PC-9 (cell line): Measurements from ENCODE around the gene GJC1. TPM values are rescaled to one million over a fixed set of nuclear protein-coding genes. Genes with fewer than 3 reads are reported as not detected.

Experiments
- BruUV-seq: library from RNA; stranded (reverse); fragments of 400-500 nt; replicated peaks from 2 replicates; lab custom pipeline; 2021; lab: Mats Ljungman, UMichigan
- CTCF ChIA-PET: fragments of 300-600 bp; sonication (Branson Sonifier 250); formaldehyde crosslinking; loops from one replicate; lab custom pipeline; 2022; ENCODE audit warnings: antibody characterized with exemption; lab: Charles Lee
- POLR2A ChIA-PET: fragments of 300-600 bp; sonication (Branson Sonifier 250); formaldehyde crosslinking; loops from one replicate; lab custom pipeline; 2022; ENCODE audit warnings: antibody characterized with exemption; ENCODE audit not compliant: unreplicated experiment; lab: Charles Lee
- DNase-seq, 2 experiments: peaks; one replicate each; pipeline versions ENCODE4 v3.0.0 to v3.0.0-alpha.2; 2015 to 2022; ENCODE audit warnings: mixed read lengths in 1 of 2
- H2AFZ ChIP-seq: fragments of 200-600 bp; sonication (generic); 2 replicates; pipeline ENCODE4 v1.8.1; 2017; ENCODE audit warnings: antibody characterized with exemption
- H3F3A ChIP-seq: fragments of 200-600 bp; sonication (generic); 2 replicates; pipeline ENCODE4 v1.8.1; 2017; ENCODE audit warnings: antibody characterized with exemption, mild to moderate bottlenecking, low read depth; ENCODE audit not compliant: insufficient read depth
- H3K27ac ChIP-seq: fragments of 200-600 bp; sonication (generic); 2 replicates; pipeline ENCODE4 v1.6.1; 2016; ENCODE audit warnings: mixed run types
- H3K27me3 ChIP-seq: fragments of 200-600 bp; sonication (generic); 2 replicates; pipeline ENCODE4 v1.6.1; 2016; ENCODE audit warnings: low read depth, mixed run types; ENCODE audit not compliant: insufficient read depth
- H3K36me3 ChIP-seq: fragments of 200-600 bp; sonication (generic); 2 replicates; pipeline ENCODE4 v1.6.1; 2016; ENCODE audit warnings: low read depth, mixed run types
- H3K4me1 ChIP-seq: fragments of 200-600 bp; sonication (generic); replicated peaks from 2 replicates; pipeline ENCODE4 v1.6.1; 2016; ENCODE audit warnings: mixed run types; ENCODE audit not compliant: insufficient read depth
- H3K4me2 ChIP-seq: fragments of 200-600 bp; sonication (generic); 2 replicates; pipeline ENCODE4 v1.6.1; 2017; ENCODE audit warnings: mixed run types
- H3K4me3 ChIP-seq: fragments of 200-600 bp; sonication (generic); 2 replicates; pipeline ENCODE4 v1.6.1; 2016; ENCODE audit warnings: mixed run types
- H3K79me2 ChIP-seq: fragments of 200-600 bp; sonication (generic); 2 replicates; pipeline ENCODE4 v1.6.1; 2017; ENCODE audit warnings: low read depth, mixed run types
- H3K9me2 ChIP-seq: fragments of 200-600 bp; sonication (generic); 2 replicates; pipeline ENCODE4 v1.8.1; 2017; ENCODE audit warnings: mild to moderate bottlenecking; ENCODE audit not compliant: insufficient read depth
- H3K9me3 ChIP-seq: fragments of 200-600 bp; sonication (generic); 2 replicates; pipeline ENCODE4 v1.8.1; 2016; ENCODE audit warnings: low read depth; ENCODE audit not compliant: insufficient read depth
- H4K20me1 ChIP-seq: fragments of 200-600 bp; sonication (generic); 2 replicates; pipeline ENCODE4 v1.8.1; 2017; ENCODE audit not compliant: insufficient read depth
- EZH2 ChIP-seq: fragments of 200-600 bp; sonication (generic); IDR thresholded peaks from 2 replicates; pipeline ENCODE4 v1.8.0; 2017; ENCODE audit warnings: antibody characterized with exemption, low read depth
- intact Hi-C: fragments of 100-400 bp; cut with micrococcal nuclease; formaldehyde crosslinking; loops from one replicate; pipeline ENCODE4 v1.10.0; 2022; ENCODE audit not compliant: unreplicated experiment
- total RNA-seq: library from RNA; stranded (reverse); gene quantifications from 2 replicates; pipeline ENCODE4 v1.2.3, GENCODE V29; 2021
- TF ChIP-seq, protein P1 (sequence below): fragments of 200-600 bp; sonication (generic); conservative IDR thresholded peaks from 2 replicates; pipeline ENCODE4 v1.6.1; 2017; ENCODE audit warnings: mixed run types, antibody characterized with exemption, mild to moderate bottlenecking, moderate library complexity

GJC1 gene
- total RNA-seq, 1 experiment from 2014 or later: 42.6 TPM

DNA sequence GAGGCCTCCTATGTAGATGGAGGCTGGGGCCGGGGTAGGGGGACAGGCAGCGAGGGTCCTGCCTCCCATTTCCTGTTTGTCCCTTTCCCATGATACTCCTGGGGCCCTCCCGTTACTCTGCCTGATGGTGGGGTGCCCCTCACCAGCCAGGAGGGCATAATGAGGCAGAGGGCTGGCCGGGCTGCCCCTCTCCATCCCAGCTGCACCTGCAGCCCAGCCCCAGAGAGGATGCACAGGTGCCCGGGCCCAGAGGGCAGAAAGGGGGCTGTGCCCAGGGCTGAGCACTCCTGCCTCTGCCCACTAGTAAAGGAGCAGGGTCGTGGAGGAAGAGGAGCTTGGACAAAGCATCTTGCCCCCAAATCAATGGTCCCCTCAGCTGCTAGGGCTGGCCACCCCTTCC lies 60.9 kb downstream of the GJC1 start:
- intact Hi-C loops: no loop called here
- TF ChIP-seq, protein P1, sequence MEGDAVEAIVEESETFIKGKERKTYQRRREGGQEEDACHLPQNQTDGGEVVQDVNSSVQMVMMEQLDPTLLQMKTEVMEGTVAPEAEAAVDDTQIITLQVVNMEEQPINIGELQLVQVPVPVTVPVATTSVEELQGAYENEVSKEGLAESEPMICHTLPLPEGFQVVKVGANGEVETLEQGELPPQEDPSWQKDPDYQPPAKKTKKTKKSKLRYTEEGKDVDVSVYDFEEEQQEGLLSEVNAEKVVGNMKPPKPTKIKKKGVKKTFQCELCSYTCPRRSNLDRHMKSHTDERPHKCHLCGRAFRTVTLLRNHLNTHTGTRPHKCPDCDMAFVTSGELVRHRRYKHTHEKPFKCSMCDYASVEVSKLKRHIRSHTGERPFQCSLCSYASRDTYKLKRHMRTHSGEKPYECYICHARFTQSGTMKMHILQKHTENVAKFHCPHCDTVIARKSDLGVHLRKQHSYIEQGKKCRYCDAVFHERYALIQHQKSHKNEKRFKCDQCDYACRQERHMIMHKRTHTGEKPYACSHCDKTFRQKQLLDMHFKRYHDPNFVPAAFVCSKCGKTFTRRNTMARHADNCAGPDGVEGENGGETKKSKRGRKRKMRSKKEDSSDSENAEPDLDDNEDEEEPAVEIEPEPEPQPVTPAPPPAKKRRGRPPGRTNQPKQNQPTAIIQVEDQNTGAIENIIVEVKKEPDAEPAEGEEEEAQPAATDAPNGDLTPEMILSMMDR: no peak
- TF ChIP-seq EZH2: no peak
- H3K4me2 ChIP-seq: no peak overlapping the region
- H3K9me2 ChIP-seq: no peaks in the 10 kb centered on the region
- H4K20me1 ChIP-seq: no peaks in the 10 kb centered on the region; the same call in 1 of the 2 replicates
- H3K9me3 ChIP-seq: no peaks in the 10 kb centered on the region
- no peaks in the 10 kb centered on the region for H3K36me3 ChIP-seq
- H3K4me3 ChIP-seq: no peak overlapping the region
- ChIA-PET CTCF (no interaction called here), POLR2A (interaction anchor here (0.6 kb wide), 2 partner anchors 10 to 384 kb away, joined by 3 read pairs; no protein-coding TSS in a partner anchor)
- no peaks in the 10 kb centered on the region for H3K4me1 ChIP-seq
- no peak for DNase-seq
- no TSS peak for BruUV-seq
- H3F3A ChIP-seq: no peaks in the 10 kb centered on the region
- no peak overlapping the region for H2AFZ ChIP-seq
- no peak overlapping the region for H3K27ac ChIP-seq
- no peaks in the 10 kb centered on the region for H3K79me2 ChIP-seq
- no peaks in the 10 kb centered on the region for H3K27me3 ChIP-seq

DNA sequence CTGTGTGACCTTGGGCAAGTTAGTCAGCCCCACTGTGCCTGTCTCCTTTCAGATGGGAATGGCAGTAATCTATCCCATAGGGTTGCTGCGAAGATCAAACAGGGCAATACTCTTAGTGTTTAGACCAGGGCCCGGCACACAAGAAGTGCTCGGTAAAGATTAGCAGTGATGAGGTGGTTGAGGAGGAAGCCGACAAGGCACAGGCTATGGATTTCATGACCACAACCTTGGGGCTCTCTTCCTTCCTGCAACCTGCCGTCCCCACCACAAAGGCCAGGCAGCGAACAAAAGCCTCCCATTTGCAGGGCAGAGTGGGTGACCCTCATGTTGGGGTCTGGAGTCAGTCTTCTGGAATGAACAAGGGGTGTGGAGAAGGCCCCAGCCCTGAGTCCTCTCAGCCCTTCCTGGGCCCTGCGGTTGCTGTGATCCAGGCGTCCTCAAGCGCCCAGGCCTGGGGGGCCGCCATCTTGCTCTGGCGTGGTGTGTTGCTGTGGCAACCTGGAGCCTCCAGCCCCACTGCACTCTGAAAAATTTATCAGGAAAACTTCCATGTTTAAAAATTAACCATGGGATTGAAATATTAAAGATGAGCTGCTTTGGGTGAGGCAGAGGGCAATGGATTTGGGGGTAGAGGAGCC lies 61.5 kb downstream of the GJC1 start:
- CTCF ChIA-PET: no interaction called here
- intact Hi-C loops: no loop called here
- Histone ChIP-seq H3K79me2 (no peaks in the 10 kb centered on the region), H3K27ac (no peak overlapping the region), H3K9me3 (no peaks in the 10 kb centered on the region), H3K4me3 (no peak overlapping the region), H3K4me1 (no peaks in the 10 kb centered on the region), H3F3A (no peaks in the 10 kb centered on the region), H3K36me3 (no peaks in the 10 kb centered on the region), H4K20me1 (no peaks in the 10 kb centered on the region; the same call in 1 of the 2 replicates), H3K27me3 (no peaks in the 10 kb centered on the region), H2AFZ (no peak overlapping the region), H3K4me2 (no peak overlapping the region), H3K9me2 (no peaks in the 10 kb centered on the region)
- POLR2A ChIA-PET: interaction anchor here (0.6 kb wide), 2 partner anchors 10 to 383 kb away, joined by 3 read pairs; no protein-coding TSS in a partner anchor
- no TSS peak for BruUV-seq
- TF ChIP-seq, protein P1: no peak
- TF ChIP-seq EZH2: no peak
- no peak for DNase-seq

DNA sequence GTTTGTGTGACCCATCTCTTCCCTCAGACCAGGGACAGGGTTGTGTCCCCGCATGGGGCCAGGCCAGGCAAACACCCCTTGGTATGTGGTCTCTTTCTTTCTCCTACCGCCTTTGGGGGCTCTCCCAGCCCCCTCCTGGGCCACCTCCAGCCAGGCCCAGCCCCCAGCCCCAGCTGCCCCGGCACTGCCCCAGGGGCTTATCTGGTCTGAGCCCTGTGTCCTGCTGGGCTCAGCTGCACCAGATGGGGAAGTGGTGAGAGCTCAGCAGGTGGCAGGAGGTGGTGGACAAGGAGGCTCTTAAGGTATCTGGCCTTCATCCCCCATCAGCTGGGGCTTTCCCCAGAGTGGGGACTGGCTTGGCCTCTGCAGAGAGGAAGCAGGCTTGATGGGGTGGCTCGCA lies 62.6 kb downstream of the GJC1 start:
- H3K4me3 ChIP-seq: no peak overlapping the region
- H4K20me1 ChIP-seq: no peaks in the 10 kb centered on the region; the same call in 1 of the 2 replicates
- no peaks in the 10 kb centered on the region for H3K9me2 ChIP-seq
- no peak overlapping the region for H3K4me2 ChIP-seq
- no peaks in the 10 kb centered on the region for H3K36me3 ChIP-seq
- POLR2A ChIA-PET: no interaction called here
- peaks cover 4% of the 10 kb centered on the region; the same call in 1 of the 2 replicates for H3F3A ChIP-seq
- CTCF ChIA-PET: no interaction called here
- TF ChIP-seq, protein P1: no peak
- TF ChIP-seq EZH2: no peak
- no peaks in the 10 kb centered on the region for H3K27me3 ChIP-seq
- no TSS peak for BruUV-seq
- H2AFZ ChIP-seq: no peak overlapping the region
- intact Hi-C loops: no loop called here
- H3K4me1 ChIP-seq: no peaks in the 10 kb centered on the region
- no peak overlapping the region for H3K27ac ChIP-seq
- DNase-seq: no peak
- no peaks in the 10 kb centered on the region for H3K79me2 ChIP-seq
- no peaks in the 10 kb centered on the region for H3K9me3 ChIP-seq
